ENCODE results near the gene NPM3. TPM values are rescaled to one million over a fixed set of nuclear protein-coding genes. Genes with fewer than 3 reads are reported as not detected.

Gene NPM3
- total and polyA plus RNA-seq, 2 of the 8 experiments (the other 6 are each of a cell fraction or from before 2014, with no cell fraction given), result 127 to 175 TPM

GRCh38 chr10:101783736-101784118 is 481 bp upstream of the NPM3 start (continued):
- TF ChIP-seq CHD7 (IDR thresholded peaks at IDR 0.05; ENCODE audit: insufficient replicate concordance, low read length) (no peak), BRCA1 (IDR thresholded peaks at IDR 0.05; ENCODE audit: low read depth, low read length) (no peak), HDAC2 (IDR thresholded peaks at IDR 0.05; ENCODE audit: borderline replicate concordance in 1 of 2, low read depth in 2 of 2, low read length in 2 of 2) (no peak), CREB1 (IDR thresholded peaks at IDR 0.05) (no peak), POLR2A (IDR thresholded peaks at IDR 0.05; ENCODE audit: control extremely low read depth in 1 of 2, low read depth in 2 of 2, low read length in 2 of 2) (no peak), RBBP5 (IDR thresholded peaks at IDR 0.05; ENCODE audit: borderline replicate concordance, low read depth, low read length) (no peak), CEBPB (IDR thresholded peaks at IDR 0.05; ENCODE audit: low read depth, low read length) (no peak), PHF8 (conservative IDR thresholded peaks at IDR 0.05; ENCODE audit: low read depth, low read length) (no peak), E2F6 (IDR thresholded peaks at IDR 0.05) (no peak), MAFK (IDR thresholded peaks at IDR 0.05; ENCODE audit: low read depth, low read length) (no peak), SUZ12 (IDR thresholded peaks at IDR 0.05; ENCODE audit: low read length) (no peak), KDM5A (IDR thresholded peaks at IDR 0.05; ENCODE audit: low read length) (no peak)

Measured in H1 (cell line).